NCI-H69 (cell line): Measurements from ENCODE around the gene CBX5.
"Not testable (repeated sequence)": the region's sequence is repeated elsewhere in the genome, so short reads cannot be mapped to it uniquely, and the experiment has no call there.

Experiments
- DNase-seq: peaks from one replicate; lab custom pipeline; 2025; lab: John Stamatoyannopoulos, UW

Gene CBX5

DNA sequence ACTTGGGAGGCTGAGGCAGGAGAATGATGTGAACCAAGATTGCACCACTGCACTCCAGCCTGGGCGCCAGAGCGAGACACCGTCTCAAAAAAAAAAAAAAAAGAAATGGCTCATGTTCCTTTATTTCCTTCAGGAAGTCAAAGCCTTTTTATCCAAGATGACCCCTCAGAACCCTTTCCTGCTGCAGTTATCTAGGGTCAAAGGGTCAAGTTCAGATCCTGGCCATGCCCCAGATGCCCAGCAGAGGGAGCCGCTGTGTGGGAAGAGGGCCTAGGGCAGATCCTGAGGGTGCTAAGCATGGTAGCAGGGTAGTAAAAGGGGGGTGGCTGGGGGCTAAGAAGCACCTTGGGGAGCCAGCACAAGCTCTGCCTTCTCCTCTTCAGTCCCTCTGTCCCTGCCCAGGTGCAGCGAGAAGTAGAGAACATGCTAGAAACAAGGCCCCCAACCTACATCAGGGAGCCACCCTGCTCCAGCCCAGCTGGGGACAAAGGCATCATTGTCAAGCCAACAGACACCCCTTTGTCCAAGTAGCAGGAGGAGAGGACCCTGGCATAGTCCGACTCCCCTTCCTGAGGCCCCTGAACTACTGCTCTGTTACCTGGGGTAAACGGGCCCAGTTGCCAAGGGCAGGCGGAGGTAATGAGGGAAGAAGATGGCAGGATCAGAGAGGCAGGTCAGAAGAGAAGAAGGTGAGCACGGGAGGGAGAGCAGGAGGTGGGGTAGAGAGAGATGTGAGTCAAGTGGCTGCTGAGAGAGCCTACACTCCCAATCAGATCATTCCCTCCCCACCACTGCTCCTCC, 14.4 kb upstream of the CBX5 start:
- peak; percentile 70 for DNase-seq

DNA sequence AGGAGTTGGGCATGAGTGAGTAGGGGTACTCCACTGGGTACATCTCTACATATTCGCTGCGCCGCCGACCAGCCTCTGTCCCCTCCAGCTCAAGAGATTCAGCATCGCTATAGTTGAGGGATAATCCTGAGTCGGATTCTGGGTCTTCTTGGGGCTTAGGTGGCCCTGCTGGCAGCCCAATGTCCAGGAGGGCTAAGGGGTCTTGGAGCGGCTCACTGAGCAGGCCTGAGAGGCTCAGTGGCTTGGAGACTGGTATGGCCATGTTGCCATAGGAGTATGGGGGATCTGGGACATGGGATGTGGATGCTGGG, 13.0 kb upstream of the CBX5 start:
- DNase-seq, result no peak

DNA sequence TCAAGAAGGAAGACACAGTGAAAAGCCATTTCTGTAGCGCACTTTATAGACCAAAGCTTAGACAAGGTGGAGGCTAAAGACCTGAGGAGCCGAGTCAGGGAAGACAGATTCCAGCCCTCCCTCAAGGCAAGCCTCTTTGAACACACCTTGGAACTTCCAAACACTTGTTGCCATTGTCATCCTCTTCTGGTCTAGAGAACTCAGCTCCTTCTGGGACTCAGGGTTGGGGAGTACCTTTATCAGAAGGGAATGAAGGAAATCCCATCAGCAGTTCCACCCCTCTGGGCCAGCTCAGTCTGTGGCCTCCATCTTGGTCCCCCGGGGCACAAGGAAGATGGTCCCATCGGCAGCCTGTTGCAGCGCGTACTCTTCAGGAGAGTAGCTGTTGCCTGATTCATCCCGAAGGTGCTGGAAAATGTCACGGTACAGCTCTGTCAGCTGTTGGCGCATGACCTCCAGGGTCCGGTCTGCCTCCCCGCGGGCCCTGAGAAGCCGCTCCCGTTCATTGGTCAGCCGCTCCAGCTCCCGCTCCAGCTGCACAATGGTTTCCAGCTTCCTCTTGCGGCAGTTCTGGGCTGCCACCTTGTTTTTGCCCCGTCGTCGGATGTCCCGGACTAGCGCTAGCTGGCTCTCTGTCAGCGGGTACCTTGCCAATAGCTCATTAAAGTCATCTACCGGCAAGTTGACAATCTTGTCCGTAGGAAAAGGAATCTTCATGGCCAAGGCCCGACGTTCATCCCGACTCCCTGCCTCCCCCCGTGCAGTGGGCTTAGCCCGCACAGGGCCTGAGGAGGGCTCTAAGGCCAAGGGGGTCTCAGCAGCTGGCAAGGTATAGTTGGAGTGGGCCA, 12.4 kb upstream of the CBX5 start:
- no peak for DNase-seq

DNA sequence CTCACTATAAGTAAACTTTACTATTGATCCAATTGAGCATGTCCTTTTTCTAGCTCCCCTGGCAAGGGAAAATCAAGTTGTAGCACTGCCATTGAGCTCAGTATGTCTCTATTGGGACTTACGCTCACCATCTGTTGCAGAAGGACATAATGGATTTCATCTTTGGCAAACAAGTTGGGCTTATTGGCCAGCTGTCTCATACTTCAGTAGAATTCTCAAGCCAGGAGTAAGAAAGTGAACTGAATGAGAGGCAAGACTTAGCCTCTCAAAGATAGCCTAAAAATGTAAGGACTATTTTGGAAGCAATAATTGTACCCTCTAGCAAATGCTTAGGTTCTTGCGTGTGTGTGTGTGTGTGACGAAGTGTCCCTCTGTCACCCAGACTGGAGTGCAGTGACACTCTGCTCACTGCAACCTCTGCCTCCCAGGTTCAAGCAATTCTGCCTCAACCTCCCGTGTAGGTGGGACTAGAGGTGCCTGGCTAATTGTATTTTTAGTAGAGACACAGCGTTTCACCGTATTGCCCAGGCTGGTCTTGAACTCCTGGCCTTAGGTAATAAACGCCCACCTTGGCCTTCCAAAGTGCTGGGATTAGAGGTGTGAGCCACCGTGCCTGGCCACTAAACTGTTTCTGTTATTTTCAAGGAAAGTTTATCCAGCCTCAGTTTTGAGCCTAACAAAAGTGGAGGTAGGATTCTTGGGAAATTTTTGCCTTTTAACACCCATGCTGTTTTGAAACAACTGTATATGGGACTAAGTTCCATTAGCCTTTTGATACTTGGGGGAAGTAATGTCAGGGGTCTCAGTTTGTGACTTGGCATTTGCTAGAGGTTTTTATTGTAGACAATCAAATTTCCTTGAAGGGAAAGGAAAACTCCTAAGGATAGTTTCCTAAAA, 7.6 kb upstream of the CBX5 start:
- DNase-seq, result peak; percentile 75

DNA sequence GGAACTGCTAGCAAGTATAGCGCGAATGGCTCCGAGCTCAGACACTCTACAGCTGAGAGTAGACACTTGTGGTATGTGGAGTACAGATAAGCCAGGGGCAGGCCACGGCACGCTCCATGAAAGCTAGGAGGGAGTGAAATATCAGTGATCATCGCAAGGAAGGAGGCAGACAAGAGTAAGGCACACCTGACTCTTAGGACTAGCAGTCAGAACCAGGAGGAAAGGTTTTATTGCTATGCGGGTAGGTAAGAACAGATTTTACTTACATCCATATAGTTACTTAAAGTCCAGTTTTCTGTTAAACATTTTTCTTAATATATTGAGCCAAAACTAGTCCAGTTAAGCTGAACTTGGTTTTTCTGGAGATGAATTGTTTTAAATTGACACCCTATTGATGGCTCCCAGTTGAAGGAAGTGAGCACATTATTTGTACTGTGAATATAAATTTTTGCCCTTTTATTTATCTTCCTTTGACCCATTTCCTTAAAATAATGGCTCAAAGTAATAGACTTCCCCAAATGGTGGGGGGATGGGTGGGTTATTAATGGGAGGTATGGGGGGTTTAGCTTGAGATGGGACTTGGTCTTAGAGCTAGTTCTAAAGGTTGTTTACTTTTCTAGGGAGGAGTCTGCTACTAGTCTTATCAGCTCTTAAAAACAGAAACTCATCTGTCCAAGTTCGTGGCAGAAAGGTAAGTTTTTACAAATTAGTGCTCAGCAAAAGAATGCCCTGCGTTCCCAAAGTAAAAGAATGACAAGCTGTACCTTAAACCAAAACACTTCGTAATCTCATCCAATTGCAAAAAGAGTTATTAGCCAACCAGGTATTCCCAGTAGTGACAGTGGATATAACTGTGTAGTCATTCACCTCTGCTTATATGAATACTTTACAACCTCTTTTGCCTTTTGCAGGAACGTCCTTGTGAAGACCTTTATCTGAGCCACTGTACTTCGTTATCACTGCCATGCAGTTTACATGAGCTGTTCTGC, 6.4 kb upstream of the CBX5 start:
- no peak for DNase-seq

DNA sequence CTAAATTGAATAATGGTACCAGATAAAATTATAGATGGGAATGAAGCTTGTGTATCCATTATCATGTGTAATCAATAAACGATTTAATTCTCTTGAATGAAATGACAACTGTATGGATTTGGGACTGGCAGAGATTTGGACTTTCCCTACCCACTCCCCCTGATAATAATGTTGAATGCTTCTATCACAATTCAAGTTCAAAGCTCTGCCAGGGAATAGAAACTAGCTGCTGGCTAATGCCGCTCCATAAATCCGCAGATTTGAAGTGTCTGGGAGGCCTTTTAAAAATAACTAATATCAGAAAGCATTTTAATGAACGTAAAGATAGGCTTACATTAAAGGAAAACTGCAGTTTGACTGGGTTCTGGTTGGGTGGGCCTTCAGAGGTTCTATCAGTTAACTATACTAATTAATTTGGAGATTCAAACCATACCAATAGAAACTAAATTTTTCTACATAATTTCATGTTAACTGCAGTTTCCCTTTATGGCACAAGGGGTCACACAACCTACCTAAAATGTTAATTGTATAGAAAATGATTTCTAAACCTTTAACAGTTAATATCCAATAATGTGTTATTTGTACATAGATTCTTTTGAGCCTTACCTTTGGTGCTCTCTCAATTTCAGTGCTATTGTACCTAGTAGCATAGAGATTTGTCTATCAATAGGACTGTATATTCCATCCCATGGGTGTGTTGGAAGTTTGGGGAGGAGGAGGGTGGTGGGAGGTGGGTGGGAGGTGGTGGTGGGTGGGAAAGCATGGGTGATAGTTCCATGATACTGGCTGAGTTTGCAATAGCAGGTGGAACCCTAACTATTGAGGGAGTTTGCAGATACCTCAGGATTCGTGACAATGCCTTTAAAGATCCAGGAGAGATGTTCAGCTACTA, 5.5 kb upstream of the CBX5 start:
- DNase-seq, result no peak

DNA sequence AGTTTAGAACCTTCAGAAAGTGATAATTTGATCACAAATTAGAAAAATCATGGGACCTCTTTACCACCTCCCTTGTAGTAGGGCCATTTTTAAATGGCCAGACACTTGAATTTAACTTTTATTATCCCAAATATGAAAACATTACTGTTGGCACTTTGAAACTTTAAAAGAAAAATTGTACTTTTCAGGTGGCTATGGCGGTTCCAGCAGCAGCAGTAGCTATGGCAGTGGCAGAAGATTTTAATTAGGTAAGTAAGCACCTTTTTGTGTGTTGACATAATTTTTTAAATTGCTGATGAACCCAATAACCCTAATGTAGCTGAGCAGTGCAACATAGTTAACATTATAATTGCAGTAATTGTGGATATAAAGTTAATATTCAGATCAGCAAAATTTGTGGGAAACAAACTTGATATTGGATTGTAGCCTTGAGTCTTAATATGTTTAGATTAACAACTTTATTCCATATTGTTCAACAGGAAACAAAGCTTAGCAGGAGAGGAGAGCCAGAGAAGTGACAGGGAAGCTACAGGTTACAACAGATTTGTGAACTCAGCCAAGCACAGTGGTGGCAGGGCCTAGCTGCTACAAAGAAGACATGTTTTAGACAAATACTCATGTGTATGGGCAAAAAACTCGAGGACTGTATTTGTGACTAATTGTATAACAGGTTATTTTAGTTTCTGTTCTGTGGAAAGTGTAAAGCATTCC, 4.3 kb upstream of the CBX5 start:
- DNase-seq, result not testable (repeated sequence)

DNA sequence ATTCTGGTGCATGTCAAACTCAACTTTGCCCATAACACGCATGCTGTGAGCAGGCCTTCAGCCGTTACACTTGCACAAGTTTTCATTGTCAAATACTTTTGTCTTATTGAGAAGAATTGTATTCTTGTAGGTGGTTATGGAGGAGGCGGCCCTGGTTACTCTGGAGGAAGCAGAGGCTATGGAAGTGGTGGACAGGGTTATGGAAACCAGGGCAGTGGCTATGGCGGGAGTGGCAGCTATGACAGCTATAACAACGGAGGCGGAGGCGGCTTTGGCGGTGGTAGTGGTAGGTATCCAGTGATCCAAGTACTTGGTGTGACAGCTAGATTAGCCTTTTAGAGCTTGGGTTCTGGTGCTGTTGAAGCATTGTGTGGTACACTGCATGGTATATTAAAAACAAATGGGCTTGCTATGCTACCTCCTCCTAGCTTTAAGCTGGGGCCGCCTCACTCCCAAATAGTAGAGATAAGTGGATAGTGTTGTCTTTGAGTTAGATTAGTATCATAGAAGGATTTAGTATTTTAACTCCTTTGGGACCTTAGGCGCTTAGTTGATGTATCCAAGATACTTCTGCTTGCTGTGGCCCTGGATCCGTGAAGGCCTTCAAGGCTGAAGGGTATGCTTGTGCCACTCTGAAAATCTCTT, 3.1 kb upstream of the CBX5 start:
- DNase-seq, result no peak

DNA sequence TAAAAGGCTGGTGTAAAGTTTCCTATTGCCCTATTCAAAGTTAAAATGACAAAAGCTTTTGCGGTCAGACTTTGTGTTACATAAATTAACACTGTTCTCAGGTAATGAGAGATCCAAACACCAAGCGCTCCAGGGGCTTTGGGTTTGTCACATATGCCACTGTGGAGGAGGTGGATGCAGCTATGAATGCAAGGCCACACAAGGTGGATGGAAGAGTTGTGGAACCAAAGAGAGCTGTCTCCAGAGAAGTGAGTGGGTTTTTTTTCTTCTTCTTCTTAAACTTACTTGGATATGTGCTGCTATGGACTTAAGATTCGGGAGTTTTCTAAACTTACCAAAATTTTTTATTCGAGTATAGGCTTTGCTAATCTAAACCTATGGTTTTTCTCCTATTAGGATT, 1.8 kb upstream of the CBX5 start:
- DNase-seq, result not testable (repeated sequence)

DNA sequence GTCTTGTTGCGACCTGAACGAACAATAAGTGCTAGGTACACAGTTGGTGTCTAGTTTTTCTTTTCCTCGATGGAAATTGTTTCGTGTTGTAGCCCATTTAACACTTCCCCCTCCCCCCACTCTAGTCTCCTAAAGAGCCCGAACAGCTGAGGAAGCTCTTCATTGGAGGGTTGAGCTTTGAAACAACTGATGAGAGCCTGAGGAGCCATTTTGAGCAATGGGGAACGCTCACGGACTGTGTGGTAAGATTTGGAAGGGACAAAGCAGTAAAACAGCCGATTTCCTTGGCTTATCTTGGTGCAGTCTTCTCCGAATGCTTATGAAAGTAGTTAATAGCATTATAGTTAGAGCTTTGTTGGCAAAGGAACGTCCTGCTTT, 1.3 kb upstream of the CBX5 start:
- DNase-seq, result not testable (repeated sequence)

DNA sequence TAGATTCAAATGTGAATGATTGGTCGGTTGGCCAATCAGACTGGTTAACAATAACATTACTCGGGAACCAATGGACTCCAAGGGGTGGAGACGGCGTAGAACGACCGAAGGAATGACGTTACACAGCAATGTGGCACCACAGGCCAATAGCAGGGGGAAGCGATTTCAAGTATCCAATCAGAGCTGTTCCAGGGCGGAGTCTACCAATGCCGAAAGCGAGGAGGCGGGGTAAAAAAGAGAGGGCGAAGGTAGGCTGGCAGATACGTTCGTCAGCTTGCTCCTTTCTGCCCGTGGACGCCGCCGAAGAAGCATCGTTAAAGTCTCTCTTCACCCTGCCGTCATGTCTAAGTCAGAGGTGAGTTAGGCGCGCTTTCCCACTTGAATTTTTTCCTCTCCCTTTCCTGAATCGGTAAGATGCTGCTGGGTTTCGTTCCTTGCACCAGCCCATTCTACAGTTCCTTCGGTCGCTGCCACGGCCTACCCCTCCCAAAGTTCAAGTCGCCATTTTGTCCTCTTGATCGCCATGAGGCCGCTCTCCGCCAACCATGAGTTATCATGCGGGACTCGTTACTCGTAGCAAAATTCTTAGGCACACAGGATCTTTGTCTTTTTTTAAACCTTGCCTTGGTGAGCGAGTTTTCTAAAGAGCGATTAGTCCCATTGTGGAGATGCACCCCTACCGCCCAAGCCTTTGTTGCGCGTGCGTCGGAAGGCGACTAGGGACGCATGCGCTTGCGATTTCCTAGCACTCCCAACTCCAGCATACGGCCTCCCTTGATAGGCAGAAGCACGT, 742 bp upstream of the CBX5 start, which contains the start of gene HNRNPA1:
Gene HNRNPA1 (plus strand): TSS at position 259 of the 793 bp plus-strand sequence. CDS start 82 bp downstream, at position 341.
- peak; percentile 100 for DNase-seq

DNA sequence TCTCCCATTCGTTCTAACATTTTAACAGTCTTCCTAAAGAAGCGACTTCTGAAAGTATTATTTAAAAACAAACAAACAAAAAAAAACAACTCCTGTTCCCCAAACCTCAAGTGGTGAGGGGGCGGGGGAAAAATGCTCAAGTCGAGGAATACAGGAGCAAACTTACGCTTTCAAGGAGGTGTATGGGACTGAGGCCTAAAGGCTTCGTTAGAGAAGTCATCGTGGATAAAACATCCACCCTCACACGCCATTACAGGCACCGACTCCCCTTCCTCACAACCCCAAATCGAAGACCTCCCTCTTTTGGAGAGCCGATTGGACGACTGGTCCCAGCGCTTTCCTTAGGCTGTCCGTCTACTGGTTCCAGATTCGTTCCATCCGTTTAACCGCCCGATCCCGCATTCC, 693 bp downstream of the CBX5 start:
- DNase-seq, result no peak

DNA sequence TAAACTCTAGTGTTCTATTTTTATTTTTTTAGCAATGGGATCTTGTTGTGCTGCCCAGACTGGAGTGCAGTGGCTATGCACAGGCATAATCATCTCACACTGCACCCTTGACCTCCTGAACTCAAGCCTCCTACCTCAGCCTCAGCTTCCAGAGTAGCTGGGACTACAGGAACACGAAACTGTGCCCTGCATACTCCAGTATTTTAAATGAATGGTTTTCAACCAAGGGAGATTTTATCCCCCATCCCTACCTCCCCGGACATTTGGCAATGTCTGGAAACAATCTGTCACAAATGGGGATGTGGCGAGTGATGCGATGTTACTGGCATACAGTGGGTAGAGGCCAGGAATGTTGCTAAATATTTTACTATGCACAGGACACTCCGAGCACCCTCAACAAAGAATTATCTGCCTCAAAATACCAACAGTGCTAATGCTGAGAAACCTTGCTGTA, 2.1 kb downstream of the CBX5 start:
- no peak for DNase-seq

DNA sequence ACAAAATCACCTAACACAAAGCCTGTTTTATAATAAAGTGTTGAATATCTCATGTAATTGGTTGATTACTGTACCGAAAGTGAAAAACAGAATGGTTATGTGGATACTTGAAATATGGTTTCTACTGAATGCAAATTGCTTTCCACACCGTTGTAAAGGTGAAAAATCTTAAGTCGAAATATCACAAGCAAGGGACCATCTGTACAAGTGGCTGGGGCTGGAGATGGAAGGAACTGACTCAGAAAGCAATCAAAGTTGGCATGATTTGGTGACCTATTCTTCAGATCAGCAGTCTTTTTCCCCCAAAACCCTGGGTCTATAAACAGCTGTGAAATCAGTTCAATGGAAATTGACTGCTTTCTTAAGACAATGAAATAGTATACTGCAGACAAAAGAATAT, 3.6 kb downstream of the CBX5 start:
- DNase-seq, result no peak

DNA sequence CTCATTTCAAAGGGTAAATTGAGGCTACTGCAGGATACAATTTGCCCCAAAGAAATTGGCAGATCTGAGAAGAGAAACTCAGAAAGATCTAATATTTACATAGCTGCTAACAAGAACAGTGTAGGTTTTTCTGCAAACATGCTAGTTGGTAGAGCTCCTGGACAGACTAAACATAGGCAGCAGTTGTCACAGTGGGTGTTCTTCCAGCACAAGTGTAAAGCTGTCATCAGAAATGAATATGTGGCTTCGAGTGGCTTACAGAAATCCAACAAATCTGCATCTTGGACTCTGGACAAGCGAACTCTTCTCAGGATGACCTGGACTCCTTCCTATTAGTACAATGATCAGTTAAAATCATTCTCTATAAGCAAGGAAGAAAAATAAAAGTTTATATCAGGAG, 5.9 kb downstream of the CBX5 start:
- DNase-seq, result peak; percentile 92

DNA sequence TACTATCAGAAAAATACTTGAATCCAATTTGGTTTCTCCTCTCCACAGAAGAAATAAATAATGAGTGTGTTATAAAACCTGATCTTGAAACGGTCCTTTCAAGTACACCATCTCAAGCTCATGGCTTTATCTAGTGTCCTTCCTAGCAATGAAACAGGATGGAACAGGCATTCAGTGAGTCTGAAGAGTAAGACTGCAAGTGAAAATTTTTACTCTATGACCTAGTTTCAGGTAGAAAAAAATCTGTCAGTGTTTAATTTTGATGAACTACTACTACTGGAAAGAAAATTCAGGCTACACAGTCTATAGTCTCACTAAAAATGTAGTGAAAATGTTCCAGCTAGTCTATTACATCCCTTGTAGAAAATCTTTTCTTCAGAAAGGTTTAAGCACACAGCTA, 7.7 kb downstream of the CBX5 start:
- no peak for DNase-seq

DNA sequence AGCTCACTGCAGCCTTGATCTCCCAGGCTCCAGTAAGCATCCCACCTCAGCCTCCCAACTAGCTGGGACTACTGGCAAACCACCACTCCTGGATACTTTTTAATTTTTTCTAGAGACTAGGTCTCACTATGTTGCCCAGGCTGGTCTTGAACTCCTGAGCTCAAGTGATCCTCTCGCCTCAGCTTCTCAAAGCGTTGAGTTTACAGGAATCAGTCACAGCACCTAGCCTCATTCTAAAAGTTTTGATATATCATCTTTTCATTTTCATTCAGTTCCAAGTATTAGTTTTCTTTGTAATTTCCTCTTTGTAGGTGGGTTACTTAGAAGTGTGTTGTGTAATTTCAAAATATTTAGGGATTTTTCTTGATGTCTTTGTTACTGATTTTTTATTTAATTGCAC, 9.6 kb downstream of the CBX5 start:
- no peak for DNase-seq

DNA sequence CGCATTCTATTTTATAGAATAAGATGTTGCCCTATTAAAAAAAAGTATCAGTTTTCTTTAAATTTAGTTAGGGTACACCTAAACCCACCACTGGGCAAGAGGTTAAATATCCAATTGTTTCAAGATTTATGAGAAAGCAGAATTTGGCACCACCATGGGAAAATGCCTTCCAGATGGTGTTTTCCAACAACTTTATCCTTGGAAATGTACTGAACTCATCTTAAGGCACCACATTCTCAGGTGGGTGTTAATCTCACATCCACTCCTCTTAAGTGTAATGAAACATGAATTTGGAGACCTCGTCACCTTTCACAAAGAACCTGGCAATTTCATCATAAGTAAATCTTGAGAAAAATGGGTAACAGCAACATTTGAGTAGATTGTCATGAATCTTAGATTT, 13.1 kb downstream of the CBX5 start:
- peak; percentile 72 for DNase-seq
